Measurements from ENCODE around the gene SERPINA9. TPM values are rescaled to one million over a fixed set of nuclear protein-coding genes. Genes with fewer than 3 reads are reported as not detected.
"Not testable (repeated sequence)": the region's sequence is repeated elsewhere in the genome, so short reads cannot be mapped to it uniquely, and the experiment has no call there.

The SERPINA9 gene
- polyA plus RNA-seq, 1 donor from 2014 or later = 0.63 TPM

DNA sequence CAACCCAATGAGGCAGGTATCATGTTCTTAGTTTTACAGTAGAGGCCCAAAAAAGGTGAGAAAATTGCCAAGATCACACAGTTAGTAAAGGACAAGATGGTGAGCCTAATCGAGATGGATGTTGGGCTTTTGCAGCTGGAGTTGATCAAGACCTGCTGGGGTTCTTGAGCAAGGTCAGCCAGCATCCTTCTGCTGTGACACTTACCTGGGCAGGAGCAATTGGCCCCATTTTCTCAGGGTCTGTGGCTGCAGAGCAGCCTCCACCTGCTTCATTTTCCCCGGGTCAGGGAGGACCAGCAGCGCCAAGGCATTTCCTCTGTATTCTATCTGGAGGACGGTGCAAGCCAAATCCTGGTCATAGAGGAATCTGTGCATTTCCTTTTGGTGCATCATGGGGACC, 29.9 kb downstream of the SERPINA9 start:
- Mint-ChIP-seq H3K36me3 (no peaks in the 10 kb centered on the region), H3K27ac (no peak overlapping the region), H3K9me3 (peaks cover 0 to 3% (median 0%) of the 10 kb centered on the region in 3 donors), H3K4me1 (peaks cover 0 to 1% (median 0%) of the 10 kb centered on the region in 3 donors), H3K27me3 (peaks cover 1% of the 10 kb centered on the region), H3K4me3 (no peak overlapping the region)

DNA sequence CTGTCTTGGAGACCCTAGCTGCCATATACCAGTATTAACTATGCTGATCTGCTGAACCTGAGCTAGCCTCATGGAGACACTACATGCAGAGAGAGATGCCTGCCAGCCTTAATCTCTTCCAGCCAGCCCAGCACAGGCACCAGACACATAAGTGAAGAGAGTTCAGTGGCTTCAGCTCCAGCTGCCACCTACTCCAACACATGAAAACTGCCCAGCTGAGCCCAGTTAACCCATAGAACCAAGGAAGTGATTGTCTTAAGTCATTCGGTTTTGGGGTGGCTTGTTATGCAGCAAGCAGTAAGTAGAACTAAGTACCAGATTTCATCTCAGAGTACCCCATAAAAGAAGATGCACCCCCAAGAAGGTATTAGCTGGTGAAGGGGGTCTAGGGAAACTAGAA, 31.0 kb downstream of the SERPINA9 start:
- Mint-ChIP-seq H3K36me3 (no peaks in the 10 kb centered on the region), H3K4me3 (no peak overlapping the region), H3K9me3 (peaks cover 0 to 3% (median 0%) of the 10 kb centered on the region in 3 donors), H3K27me3 (peaks cover 1% of the 10 kb centered on the region), H3K4me1 (no peaks in the 10 kb centered on the region), H3K27ac (no peak overlapping the region)

DNA sequence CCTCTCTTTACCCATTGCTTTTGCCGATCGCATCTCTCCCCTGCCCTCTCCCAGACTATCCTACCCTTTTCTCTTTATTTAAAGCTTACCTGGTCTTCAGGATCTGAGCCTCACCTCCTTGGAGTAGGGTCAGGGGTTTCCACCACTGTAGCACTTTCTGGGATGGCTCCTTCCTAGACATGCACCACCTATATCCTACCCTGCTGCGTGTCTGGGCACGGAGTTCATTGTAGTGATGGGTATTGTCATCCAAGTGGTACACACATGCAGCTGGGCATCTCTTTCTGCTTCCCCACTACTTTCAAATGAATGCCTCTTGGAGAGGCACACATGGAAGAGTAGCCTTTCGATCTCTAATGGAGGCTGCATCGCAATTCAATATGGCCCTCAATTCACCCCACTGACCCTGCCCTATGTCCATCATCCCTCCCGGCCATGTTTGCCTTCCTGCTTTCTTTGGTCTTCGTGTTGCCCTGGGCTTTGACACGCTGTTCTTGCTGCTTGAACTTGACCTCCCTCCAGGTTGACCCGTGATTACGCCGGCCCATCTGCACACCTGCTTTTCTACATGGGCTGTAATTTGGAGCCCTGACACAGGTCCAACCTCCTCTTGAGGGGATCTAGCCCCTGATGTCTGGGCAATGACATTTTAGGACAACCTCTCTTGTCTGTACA, 34.3 kb downstream of the SERPINA9 start:
- Mint-ChIP-seq H3K4me1 (no peaks in the 10 kb centered on the region), H3K27me3 (peaks cover 2% of the 10 kb centered on the region), H3K9me3 (no peaks in the 10 kb centered on the region), H3K27ac (no peak overlapping the region), H3K4me3 (no peak overlapping the region), H3K36me3 (no peaks in the 10 kb centered on the region)

DNA sequence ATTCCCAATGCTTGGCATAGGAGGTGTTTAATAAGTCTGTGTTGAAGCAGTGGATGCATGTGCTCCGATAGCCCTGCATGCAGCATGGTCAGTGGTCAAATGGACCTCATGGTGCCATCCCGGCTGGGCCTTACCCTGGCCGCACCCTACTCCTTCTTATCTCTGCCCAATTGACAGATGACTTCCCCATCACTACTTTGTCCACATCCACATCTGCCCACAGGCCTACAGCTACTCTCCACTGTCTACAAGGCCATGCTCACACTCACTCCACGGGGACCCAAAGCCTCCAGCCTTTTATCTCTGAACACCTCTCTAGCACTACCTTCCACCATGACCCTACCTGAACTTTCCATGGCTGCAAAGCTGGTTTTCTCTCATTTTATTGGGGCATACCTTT, 34.9 kb downstream of the SERPINA9 start:
- Mint-ChIP-seq H3K4me1 (no peaks in the 10 kb centered on the region), H3K9me3 (no peaks in the 10 kb centered on the region), H3K27ac (no peak overlapping the region), H3K36me3 (no peaks in the 10 kb centered on the region), H3K27me3 (peaks cover 2% of the 10 kb centered on the region), H3K4me3 (no peak overlapping the region)

DNA sequence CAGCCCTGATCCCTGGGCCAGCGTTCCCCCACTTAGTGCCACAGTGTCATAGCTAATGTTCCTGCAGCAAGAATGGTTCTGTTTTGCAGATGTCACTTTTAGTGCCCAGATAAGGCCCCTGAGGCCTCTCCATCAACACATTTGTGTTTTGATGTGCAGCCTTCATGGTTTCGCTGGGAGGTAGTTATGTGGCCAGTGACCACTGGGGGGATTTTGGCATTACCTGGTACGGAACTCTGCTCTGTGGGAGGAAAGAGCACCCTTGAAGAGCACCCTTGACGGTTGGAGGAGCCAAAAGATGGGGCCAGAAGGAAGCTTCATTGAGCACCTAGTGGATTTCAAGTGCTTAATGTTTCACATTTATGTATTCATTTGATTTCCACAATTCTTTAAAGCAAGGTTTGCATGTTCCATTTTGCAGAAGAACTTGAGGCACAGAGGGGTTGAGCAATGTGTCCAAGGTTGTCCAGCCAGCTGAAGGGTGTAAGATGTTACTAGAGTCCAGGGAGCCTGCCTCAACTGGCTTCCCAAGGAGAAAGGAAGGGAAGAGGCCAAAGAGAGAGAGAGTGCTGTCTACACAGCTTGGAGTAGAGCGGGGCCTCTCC, 36.4 kb downstream of the SERPINA9 start:
- Mint-ChIP-seq H3K4me1 (no peaks in the 10 kb centered on the region), H3K27ac (no peak overlapping the region), H3K27me3 (peaks cover 1% of the 10 kb centered on the region), H3K36me3 (no peaks in the 10 kb centered on the region), H3K9me3 (no peaks in the 10 kb centered on the region), H3K4me3 (no peak overlapping the region)

DNA sequence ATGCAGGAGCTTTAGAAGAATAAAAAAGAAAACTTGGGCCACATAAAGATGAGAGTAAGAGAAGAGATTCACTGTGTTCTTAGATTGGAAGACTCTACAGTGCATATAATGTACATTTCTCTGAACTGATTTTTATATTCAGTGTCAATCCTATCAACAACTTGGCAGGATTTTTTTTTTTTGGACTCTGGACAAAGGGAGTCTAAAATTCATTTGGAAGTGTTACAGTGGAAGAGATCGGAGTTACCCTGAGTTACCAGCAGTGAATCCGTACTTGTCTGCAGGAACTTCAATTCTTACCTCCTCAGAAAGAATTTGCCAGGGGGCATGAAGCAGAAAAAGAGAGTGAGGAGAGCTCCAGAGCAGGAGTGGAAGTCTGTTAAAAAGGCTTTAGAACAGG, 47.4 kb downstream of the SERPINA9 start:
- H3K4me3 Mint-ChIP-seq = no peak overlapping the region
- H3K4me1 Mint-ChIP-seq = no peaks in the 10 kb centered on the region
- peaks cover 4% of the 10 kb centered on the region for H3K27me3 Mint-ChIP-seq
- no peak overlapping the region for H3K27ac Mint-ChIP-seq
- H3K36me3 Mint-ChIP-seq = peaks cover 2% of the 10 kb centered on the region
- peaks cover 0 to 4% (median 0%) of the 10 kb centered on the region in 3 donors for H3K9me3 Mint-ChIP-seq

DNA sequence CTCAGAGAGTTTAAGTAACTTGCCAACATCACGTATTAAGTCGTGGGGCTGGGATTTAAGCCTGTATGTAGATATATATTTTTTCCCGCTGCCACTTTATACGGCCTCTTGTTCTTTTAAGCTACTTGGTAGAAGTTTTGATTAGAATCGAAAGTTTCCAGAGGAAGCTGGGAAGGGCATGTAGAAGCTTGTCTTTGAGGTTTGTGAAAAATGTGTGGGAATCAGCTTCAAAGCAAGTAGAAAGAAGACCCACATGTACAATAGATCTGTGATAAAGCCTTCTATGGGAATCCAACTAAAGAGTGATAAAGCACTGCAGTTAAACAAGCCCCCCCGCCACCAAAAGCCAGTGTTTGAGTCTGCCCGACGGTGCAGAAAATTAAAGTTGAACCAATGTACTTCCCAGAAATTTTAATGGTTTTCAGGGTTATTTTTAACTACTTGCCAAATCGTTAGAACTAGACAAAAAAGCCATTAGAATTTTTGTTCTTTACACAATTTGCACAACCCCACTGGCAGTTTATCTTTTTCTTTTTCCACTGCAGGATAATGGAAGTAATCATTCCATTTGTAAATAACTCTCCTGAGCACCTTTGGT, 48.9 kb downstream of the SERPINA9 start:
- peaks cover 2% of the 10 kb centered on the region for H3K36me3 Mint-ChIP-seq
- H3K4me1 Mint-ChIP-seq = peaks cover 0 to 3% (median 3%) of the 10 kb centered on the region in 3 donors
- H3K4me3 Mint-ChIP-seq = no peak overlapping the region
- peaks cover 8% of the 10 kb centered on the region for H3K27me3 Mint-ChIP-seq
- peaks cover 0 to 4% (median 0%) of the 10 kb centered on the region in 3 donors for H3K9me3 Mint-ChIP-seq
- no peak overlapping the region for H3K27ac Mint-ChIP-seq

DNA sequence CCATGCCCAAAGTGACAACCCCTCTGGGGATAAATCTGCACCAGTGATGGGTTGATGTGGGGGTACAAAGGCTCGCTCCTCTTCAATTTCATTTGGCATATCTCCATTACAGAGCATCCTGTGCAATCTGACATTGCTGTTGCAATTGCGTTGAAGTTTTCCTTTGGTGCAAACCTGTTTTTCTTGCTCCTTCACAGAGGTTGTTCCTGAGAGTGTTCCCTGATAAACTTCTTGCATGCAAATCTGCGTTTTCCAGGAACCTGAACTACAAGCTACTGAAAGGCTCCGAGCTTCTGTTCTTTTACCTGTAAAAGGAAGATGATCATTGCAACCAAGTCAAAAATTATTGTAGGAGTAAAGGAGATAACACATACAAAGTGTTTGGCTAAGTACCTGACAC, 49.5 kb downstream of the SERPINA9 start:
- Mint-ChIP-seq H3K27ac (peak overlapping the region in 1 of 3 donors; percentile 32), H3K4me1 (peaks cover 0 to 3% (median 3%) of the 10 kb centered on the region in 3 donors), H3K9me3 (peaks cover 0 to 4% (median 0%) of the 10 kb centered on the region in 3 donors), H3K36me3 (peaks cover 2% of the 10 kb centered on the region), H3K27me3 (peaks cover 8% of the 10 kb centered on the region), H3K4me3 (no peak overlapping the region)

DNA sequence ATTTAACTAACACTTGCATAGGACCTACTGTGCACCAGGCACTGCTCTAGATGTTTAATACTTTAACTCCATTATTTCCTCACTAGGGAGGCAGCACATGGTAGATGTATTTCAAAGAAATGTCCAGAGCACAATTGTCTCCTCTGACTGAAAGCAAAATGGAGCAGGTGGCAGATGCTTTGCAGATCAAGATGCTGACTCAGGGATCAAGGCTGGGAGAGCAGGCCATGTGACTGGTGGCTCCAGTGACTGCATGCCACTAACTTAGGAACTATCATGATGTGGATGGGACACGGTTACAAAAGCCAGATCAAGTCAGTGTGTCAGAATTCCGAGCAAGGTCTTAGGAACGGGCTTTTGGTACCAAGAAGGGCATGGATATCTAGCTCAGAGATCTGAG, 51.6 kb downstream of the SERPINA9 start:
- Mint-ChIP-seq H3K4me1 (peaks cover 0 to 3% (median 3%) of the 10 kb centered on the region in 3 donors), H3K9me3 (peaks cover 0 to 4% (median 0%) of the 10 kb centered on the region in 3 donors), H3K27me3 (peaks cover 8% of the 10 kb centered on the region), H3K36me3 (no peaks in the 10 kb centered on the region), H3K27ac (no peak overlapping the region), H3K4me3 (no peak overlapping the region)

DNA sequence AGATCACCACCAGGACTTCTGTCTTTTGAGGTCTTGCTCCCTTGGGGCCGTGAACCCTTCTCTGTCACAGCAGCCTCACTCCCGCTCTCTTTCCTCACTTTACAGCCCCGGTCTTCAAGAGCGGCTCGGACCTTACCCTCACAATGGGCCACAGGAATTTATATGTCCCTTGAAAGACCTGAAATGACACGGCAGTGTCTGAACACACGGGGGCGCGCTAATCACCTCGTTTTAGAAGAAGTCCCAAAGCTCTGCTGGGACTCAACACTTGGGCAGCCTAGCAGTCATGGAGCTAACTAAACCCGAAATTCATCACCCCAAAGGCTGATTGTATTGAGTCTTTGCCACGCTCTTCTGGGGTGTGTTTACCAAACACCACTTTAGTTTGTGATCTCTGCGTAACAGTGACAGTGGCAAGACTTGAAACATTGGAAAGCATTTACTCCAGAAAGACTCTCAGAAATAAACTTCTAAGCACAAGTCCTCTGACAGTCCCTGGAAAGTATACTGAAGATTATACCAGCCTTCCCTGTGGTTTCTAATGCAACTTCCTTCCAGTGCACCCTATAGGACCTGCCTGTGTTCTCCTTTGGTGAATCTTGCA, 52.4 kb downstream of the SERPINA9 start:
- Mint-ChIP-seq H3K27me3 (peaks cover 8% of the 10 kb centered on the region), H3K4me3 (no peak overlapping the region), H3K36me3 (no peaks in the 10 kb centered on the region), H3K9me3 (peaks cover 0 to 9% (median 1%) of the 10 kb centered on the region in 3 donors), H3K27ac (no peak overlapping the region), H3K4me1 (peaks cover 0 to 3% (median 3%) of the 10 kb centered on the region in 3 donors)

DNA sequence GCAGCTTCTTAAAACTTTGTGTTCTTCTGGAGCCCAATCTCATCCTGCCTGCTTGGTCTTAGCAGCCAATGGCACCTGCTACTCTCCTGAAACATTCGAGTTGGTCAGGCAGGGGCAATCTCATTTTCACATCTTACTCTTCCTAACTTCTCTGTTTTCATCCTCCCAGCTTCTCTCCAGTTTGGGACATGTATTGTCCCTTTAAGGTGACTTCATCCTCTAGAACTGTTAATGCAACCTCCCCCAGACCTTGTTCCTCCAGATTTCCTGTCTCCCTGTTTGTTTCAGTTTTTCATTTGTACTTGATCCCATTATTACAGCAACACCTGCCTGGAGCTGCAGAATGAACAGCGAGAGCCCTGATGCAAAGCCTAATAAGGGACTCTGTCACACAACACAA, 54.7 kb downstream of the SERPINA9 start:
- peaks cover 0 to 3% (median 3%) of the 10 kb centered on the region in 3 donors for H3K4me1 Mint-ChIP-seq
- no peak overlapping the region for H3K27ac Mint-ChIP-seq
- no peaks in the 10 kb centered on the region for H3K36me3 Mint-ChIP-seq
- no peak overlapping the region for H3K4me3 Mint-ChIP-seq
- H3K27me3 Mint-ChIP-seq = peaks cover 10% of the 10 kb centered on the region
- peaks cover 0 to 11% (median 2%) of the 10 kb centered on the region in 3 donors for H3K9me3 Mint-ChIP-seq

DNA sequence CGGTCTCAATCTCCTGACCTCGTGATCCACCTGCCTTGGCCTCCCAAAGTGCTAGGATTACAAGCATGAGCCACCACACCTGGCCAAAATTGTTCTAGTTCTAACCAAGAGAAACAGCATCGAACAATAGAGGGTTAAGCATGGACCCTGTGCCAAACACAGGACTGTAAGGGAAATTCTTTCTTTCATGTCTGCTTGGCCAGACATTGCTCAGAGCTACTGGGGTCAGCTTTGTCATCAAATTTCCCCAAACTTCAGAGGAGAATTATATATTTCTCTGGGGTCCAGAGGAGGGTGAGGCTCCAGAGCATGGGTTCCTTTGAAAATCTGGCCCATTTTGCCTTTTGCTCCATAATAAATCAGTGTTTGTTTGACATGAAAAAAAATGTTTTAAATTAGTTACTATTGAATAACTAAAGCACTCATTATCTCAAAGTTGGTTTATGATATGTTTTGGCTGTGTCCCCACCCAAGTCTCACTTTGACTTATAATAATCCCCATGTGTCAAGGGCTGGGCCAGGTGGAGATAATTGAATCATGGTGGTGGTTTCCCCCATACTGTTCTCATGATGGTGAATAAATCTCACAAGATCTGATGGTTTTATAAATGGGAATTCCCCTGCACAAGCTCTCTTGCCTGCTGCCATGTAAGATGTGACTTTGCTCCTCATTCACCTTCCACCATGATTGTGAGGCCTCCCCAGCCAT, 58.3 kb downstream of the SERPINA9 start:
- not testable (repeated sequence) for H3K36me3 Mint-ChIP-seq, H3K4me1 Mint-ChIP-seq, H3K27ac Mint-ChIP-seq, H3K27me3 Mint-ChIP-seq, H3K4me3 Mint-ChIP-seq
- peaks cover 2 to 11% (median 4%) of the 10 kb centered on the region in 3 donors for H3K9me3 Mint-ChIP-seq

Measured in IgD-negative memory B cell (primary cell).